Measurements from ENCODE around the gene CYP46A1. TPM values are rescaled to one million over a fixed set of nuclear protein-coding genes. Genes with fewer than 3 reads are reported as not detected.
A peak's percentile ranks its signal among the peaks of the same experiment; 100 is the strongest.

The CYP46A1 gene
- total RNA-seq, 1 experiment from 2014 or later: not detected

DNA sequence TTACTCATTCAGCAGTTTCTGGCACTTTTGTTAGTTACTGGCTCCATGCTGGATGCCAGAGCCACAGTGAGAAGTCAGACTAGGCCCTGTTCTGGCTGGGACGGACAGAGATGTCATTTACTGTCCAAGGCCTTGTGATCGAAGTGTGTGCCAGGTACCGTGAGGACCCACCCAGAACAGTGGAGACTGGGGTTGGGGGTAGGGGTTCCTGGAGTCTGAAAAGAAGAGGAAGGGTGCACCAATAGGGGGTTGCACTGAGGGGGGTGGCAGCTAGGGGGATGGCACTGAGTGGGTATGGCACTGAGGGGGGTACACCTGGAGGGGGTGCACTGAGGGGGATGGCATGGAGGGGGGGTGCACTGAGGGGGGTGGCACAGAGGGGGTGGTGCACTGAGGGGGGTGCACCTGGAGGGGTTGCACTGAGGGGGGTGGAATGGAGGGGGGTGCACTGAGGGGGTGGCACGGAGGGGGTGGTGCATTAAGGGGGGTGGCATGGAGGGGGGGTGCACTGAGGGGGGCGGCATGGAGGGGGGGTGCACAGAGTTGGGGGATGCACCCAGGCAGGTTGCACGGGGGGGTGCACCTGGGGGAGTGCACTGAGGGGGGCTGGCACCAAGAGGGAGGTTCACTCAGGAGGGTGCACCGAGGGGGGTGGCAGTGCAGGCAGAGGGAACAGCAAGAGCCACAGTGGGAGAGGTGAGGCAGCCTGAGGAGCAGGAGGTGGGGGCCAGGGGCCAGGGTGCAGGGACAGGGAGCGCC, 10.6 kb upstream of the CYP46A1 start:
- DNase-seq (ENCODE audit: low spot score): no peak

GRCh38 chr14:99674064-99674650, 9.9 kb upstream of the CYP46A1 start:
- no peak for DNase-seq (ENCODE audit: low spot score)

- no peak for DNase-seq (ENCODE audit: low spot score)
These were observed 9.2 kb upstream of the CYP46A1 start for GRCh38 chr14:99674776-99675381.

- DNase-seq (ENCODE audit: low spot score): no peak
These were observed 8.7 kb upstream of the CYP46A1 start for GRCh38 chr14:99675382-99675835.

GRCh38 chr14:99675951-99676350, 8.1 kb upstream of the CYP46A1 start:
- DNase-seq (ENCODE audit: low spot score): no peak

DNA sequence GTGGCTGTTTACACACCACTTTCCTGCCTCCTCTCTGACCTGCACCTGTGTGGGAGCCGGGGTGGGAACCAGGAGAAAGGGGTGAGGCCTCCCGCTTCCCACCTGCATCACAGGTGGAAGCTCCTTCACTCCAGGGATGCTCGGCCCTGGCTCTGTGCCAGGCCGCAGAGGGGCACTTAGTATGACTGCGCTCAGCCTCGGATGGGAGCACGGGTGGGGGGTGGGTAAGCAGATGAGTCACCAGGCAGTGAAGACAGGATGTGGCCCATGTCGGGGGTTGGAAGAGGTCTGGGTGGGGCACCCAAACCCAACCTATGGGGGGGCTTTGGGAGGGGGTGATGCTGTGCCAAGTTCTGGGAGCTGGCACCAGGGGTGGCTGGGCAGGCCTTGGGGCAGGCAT, 7.4 kb upstream of the CYP46A1 start:
- DNase-seq (ENCODE audit: low spot score): no peak

DNA sequence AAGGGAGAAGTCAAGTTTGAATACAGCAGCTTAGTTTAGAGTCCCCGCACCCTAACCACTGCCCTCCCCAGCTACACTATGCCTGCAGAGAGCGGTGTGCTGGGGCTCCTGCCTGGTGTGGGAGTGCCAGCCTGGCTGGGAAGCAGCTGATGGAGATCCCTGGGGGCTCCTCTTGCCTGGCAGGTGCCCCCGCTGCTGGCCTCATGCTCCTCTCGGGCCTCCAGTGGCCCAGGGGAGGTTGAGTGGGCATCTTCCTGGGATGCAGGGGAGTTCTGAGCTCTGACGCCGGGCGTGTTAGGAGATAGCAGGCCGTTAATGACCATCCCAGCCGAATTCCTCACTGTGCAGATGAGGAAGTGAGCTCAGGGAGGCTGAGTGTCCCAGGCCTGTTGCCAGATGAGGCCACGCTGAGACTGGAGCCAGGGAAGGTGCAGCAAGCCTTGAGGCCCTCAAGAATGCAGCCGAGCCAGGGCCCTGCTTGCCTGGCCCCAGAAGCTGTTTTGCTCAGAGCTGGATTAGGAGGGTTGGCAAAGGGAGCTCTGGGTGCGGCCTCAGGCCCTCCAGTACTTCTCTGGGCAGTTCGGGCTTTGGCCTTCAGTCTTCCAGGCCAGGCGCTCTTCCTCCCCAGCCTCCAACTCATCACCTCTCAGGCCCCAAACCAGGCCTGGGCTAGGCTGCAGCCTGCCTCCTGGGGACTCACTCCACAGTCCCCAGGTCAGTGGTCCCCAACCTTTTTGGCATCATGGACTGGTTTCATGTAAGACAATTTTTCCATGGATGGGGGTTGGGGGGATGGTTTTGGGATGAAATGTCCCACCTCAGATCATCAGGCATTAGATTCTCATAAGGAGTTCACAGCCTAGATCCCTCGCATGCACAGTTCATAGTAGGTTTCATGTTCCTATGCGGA, 6.6 kb upstream of the CYP46A1 start:
- no peak for DNase-seq (ENCODE audit: low spot score)

- no peak for DNase-seq (ENCODE audit: low spot score)
These were observed 5.9 kb upstream of the CYP46A1 start for GRCh38 chr14:99678198-99678597.

DNA sequence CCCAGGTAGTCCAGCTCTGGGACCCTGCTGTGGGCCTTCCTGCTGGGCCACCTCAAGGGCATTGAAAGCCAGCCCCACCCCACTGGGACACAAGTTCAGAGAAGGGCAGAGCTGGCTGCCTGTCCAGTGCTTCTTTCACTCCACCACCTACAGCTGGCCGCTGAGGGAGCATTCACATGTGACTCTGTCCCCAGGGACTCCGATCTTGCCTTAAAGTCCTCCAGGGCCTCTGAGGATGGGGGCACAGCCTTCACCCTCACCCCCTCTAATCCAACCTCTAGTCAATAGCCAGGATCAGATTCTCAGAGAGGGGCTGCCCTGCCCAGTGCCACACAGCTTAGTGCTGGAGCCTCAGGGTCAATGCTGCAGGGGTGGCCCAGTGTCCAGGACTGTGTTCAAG, 5.0 kb upstream of the CYP46A1 start:
- no peak for DNase-seq (ENCODE audit: low spot score)

DNA sequence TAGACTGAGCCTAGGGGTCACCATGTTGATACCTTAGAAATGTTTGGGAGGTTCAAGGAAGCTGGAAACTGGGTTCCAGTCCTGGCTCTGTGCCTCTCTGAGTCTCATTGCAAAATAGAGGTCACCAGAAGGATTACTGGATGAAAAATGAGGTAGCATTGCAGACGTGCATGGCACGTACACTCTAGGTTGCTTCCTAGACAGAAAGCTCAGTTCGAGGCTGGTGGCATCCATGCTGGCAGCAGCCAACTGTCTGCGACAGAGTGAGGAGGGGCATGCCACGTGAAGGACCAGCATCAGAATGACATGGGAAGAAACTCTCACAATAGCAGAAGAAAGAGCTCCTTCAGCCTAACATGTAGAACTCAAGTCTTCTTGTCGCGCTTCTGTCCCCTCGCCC, 4.6 kb upstream of the CYP46A1 start:
- no peak for DNase-seq (ENCODE audit: low spot score)

DNA sequence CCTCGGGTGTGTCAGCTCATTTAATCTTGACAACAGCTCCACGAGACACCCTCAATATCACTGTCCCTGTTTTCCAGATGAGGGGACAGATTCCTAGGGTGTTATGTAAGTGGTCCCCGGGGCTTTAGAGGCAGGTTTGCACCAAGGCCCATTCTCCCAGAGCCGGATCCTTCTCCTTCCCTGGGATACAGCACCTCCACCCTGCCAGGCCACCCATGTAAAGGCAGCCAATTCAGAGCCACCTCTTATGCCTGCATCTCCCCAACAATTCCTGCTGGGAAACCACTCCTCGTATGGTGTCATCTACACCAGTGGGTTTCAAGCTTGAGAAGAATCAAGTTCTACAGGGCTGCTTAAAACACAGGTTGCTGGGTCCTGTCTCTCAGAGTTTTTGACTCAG, 4.1 kb upstream of the CYP46A1 start:
- no peak for DNase-seq (ENCODE audit: low spot score)

- no peak for DNase-seq (ENCODE audit: low spot score)
These were observed 2.8 kb upstream of the CYP46A1 start for GRCh38 chr14:99681101-99681831.

DNA sequence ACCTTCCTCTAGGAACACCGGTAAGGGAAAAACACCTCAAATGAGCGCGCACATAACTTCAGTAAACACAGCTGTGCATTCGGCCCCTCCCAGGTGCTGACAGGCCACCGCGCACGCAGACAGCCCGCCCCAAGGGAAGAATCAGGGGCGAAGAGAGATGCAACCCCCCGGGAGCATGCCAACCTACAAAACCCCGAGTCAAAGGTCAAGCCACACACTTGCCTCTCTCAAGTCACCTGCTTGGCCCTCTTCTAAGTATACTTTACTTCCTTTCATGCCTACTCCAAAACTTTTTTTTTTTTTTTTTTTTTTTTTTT, 2.3 kb upstream of the CYP46A1 start:
- DNase-seq (ENCODE audit: low spot score): no peak

GRCh38 chr14:99682809-99683618, 1.1 kb upstream of the CYP46A1 start:
- DNase-seq (ENCODE audit: low spot score): peak; percentile 60

DNA sequence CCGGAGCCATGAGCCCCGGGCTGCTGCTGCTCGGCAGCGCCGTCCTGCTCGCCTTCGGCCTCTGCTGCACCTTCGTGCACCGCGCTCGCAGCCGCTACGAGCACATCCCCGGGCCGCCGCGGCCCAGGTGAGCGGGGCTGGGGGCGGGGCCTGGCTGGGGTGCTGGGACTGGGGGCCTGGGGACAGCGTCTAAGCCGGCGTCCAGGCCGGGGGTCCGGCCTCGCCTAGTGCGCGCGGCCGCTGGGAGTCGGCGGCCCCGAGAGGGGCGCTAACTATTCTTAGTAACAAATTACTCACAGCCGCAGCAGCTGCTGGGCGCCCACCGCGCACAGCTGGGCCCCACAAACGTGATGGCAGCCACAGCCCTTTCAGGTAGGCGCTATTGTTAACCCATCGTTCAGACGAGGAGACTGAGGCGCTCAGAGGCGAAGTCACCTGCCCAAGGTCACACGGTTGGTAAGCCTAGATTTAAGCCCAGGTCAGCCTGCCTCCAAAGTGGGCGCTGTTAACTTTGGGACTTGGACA, 374 bp downstream of the CYP46A1 start:
- DNase-seq (ENCODE audit: low spot score): no peak

DNA sequence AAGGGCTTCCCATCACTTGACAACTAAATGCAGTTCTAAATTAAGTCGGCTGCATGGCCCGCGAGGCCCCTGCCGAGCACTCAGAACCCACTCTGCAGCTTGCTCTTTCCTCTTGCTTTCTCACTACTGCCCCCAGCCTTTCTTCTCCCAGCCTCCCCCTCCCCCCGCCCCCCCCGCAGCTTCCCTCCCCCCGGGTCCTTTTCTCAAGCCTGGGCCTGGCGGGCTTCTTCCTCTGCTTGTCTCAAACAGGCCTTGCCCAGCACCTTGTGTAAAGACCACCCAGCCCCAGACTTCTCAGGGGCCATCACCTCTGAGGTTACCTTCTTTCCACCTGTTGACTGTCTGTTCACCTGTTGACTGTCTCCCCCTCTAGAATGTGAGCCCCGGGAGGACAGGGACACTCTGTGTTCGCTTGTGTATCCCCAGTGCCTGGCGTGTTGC, 1.1 kb downstream of the CYP46A1 start:
- no peak for DNase-seq (ENCODE audit: low spot score)

GRCh38 chr14:99685596-99685995, 1.5 kb downstream of the CYP46A1 start:
- DNase-seq (ENCODE audit: low spot score): no peak

DNA sequence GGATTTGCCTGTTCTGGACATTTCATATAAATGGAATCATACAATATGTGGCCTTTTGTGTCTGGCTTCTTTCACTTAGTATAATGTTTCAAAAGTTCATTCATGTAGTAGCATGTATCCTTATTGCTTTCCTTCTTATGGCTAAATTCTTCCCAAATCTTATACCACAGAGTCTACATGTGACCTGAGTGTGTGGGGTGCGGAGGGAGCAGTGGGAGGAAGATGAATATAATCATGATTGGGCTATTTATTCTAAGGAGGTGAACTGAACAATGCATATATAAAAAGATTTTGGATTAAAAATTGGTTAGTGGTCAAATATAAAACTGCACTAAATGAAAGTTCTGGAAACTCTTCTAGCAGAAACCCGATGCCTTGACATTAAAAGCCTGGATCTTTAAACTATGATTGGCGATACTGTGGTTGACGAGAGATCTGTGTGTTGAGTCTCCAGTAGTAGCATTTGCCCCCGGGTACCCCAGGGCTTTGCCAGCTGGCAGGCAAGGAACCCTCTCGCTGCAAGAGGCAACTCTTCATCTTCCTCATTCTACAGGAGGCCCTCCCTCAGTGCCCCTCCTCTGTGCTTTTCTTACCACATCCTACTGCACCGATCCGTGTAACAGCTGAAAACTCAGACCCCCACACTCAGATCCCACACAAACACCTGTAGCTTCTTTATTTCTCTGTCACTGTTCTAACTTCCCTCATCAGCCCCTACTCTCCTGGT, 2.6 kb downstream of the CYP46A1 start:
- DNase-seq (ENCODE audit: low spot score): no peak

- DNase-seq (ENCODE audit: low spot score): no peak
These were observed 3.4 kb downstream of the CYP46A1 start for GRCh38 chr14:99687284-99688209.

Measured in H4 (cell line).